Smooth muscle cell of the brain vasculature (primary cell): Measurements from ENCODE around the gene UAP1L1.
A peak's percentile ranks its signal among the peaks of the same experiment; 100 is the strongest.

Source experiments
- DNase-seq: peaks from one replicate; pipeline ENCODE4 v3.0.0-alpha.2; 2012; ENCODE audit warnings: low read depth, low spot score

The UAP1L1 gene

DNA sequence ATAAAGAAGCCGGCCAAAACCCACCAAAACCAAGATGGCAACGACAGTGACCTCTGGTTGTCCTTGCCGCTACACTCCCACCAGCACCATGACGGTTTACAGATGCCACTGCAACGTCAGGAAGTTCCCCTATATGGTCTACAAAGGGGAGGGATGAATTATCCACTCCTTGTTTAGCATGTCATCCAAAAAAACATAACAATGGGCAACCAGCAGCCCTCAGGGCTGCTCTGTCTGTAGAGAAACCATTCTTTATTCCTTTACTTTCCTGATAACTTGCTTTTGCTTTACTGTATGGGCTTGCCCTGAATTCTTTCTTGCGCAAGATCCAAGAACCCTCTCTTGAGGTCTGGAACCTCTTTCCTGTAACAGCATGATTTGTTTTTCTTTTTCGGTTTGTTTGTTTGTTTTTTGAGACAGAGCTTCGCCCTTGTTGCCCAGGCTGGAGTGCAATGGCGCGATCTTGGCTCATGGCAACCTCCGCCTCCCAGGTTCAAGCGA lies 2.0 kb upstream of the UAP1L1 start:
- DNase-seq = no peak

DNA sequence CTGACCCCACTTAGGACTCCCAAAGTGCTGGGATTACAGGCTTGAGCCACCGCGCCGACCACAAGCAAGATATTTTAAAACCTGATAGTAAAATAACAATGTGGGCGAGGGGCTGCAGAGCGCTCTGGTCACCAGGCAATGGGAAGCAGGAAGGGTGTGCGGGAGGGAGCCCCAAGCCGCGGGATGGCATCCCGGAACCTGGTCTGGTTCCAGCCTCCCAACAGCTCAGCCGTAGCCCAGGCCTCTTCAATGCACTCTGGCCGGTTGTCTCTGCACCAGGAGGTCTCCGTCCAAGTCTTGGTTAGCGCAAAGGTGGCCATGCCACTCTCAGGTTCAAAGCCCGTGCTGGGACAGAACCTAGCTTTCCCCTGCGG lies 694 bp upstream of the UAP1L1 start:
- DNase-seq = no peak

DNA sequence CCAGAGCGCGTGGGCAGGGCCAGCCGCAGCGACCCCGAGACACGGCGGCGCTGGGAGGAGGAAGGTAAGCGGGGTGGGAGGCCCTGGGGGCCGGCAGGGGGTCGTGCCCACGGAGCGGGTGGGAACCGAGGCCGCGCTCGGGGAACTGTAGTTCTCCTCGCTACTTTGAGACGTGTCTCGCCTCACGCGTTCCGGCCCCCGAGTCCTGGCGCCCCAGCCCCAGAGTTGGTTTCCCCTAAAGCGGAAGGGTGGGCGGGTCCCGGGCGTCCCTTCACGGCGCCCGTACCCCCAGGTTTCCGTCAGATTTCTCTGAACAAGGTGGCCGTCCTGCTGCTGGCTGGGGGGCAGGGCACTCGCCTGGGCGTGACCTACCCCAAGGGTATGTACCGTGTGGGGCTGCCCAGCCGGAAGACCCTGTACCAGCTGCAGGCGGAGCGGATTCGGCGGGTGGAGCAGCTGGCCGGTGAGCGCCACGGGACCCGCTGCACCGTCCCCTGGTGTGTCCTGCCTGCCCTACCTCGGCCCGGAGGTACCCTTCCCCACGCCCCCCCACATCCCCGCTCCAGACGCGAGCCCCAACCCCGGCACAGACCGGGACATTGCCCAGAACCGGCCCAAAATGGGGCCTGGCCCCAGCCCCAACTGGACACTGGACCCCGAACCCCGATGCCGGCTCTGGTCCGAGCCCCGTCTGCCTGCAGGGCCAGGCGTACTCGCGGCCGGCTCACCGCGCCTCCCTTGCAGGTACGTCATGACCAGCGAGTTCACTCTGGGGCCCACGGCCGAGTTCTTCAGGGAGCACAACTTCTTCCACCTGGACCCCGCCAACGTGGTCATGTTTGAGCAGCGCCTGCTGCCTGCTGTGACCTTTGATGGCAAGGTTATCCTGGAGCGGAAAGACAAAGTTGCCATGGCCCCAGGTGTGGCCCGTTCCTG lies 709 bp downstream of the UAP1L1 start:
- no peak for DNase-seq

DNA sequence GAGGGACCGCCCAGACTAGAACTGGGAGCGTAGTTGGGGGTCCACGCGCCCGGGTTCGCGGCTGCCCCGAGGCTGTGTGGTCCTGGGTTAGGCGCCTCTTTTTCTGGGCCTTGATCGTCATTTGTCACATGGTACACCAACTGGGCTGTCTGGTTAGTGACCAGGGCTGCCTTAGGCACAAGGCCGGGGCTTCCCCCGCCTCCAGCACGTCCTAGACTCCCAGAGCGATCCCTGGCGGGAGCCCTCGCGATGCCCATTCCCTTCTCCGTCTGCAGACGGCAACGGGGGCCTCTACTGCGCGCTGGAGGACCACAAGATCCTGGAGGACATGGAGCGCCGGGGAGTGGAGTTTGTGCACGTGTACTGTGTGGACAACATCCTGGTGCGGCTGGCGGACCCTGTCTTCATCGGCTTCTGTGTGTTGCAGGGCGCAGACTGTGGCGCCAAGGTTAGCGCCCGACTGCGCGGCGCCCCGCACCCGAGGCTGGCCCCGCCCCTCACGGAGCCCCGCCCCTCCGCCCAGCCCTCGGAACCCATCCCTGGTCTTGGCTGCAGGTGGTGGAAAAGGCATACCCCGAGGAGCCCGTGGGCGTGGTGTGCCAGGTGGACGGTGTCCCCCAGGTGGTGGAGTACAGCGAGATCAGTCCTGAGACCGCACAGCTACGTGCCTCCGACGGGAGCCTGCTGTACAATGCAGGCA lies 1.5 kb downstream of the UAP1L1 start:
- DNase-seq = no peak

DNA sequence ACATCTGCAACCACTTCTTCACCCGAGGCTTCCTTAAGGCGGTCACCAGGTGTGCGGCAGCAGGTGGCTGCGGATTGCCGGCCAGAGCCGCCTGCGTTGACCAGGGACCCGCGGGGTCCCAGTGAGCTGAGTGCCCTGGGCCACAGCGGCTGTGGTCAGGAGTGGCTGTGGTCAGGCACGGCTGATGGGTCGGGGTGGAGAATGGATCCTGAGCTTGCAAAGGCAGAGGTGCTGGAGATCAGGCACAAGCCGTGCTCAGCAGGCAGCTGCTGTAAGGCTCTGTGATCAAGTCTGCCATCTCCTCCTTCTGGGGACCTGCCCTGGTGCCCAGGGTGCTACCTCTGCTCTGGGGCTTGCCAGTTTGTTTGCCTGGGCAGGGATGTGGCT lies 2.1 kb downstream of the UAP1L1 start:
- DNase-seq = no peak

DNA sequence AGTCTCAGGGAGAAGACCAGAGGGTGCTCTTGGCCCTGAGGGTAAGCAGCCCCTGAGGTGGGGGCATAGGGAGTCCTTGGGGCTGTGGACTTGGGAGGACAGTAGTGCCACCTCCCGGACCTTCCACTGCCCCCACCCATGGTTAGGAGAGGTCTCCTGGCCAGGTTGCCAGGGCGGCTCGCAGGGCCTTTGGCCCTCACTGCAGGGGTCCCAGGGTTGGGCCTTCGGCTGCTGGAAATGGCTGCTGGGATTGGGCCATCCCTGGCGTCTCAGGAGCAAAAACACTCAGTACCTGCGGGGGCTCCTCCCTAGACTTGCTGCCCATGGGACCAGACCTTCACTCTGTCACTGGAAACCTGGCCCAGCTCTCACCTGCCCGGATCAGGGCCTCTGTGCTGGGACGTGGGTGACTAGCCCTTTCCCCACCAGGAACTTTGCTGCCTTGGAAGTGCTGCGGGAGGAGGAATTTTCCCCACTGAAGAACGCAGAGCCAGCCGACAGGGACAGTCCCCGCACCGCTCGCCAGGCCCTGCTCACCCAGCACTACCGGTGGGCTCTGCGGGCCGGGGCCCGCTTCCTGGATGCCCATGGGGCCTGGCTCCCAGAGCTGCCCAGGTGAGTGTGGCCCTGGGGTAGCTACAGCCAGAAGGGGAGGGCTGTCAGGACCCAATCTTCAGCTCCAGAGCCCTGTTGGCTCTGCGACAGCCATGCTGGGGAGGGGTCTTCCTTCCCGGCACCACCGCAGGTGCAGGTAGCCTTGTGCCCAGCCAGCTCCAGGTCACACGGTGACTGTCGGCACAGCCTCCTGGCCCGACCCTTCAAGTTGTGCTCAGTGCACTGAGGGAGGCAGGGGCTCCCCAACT lies 3.2 kb downstream of the UAP1L1 start:
- DNase-seq = no peak

DNA sequence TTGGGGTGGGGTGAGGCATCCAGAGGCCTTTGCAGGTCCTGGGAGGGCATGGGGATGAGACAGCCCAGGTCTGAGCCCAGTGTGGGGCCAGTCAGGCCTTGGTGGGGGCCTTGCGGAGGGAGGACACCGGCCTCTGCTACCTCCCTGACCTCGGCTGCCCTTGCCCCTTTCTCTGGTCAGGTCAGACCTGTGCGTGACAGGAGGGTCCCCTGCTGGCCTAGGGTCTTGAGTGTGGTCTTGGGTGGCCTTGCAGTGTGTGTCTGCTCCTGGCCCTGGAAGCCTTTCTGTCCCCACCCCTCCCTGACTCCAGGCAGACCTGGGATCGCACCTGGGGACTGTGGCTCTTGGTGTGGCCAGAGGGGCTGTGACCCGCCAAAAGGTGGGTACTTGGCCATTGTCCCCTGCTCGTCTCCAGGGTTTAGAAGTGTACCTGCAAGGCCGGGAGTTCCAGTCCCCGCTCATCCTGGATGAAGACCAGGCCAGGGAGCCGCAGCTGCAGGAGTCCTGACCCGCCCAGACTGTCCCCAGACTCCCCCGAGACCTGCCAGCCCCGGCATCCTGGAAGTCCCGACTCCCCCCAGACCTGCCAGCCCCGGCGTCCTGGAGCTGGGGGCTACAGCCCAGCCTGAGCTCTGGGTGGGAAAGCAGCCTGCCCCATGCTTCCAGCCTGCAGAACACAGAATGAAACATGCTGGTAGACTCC lies 5.1 kb downstream of the UAP1L1 start:
- DNase-seq = no peak

DNA sequence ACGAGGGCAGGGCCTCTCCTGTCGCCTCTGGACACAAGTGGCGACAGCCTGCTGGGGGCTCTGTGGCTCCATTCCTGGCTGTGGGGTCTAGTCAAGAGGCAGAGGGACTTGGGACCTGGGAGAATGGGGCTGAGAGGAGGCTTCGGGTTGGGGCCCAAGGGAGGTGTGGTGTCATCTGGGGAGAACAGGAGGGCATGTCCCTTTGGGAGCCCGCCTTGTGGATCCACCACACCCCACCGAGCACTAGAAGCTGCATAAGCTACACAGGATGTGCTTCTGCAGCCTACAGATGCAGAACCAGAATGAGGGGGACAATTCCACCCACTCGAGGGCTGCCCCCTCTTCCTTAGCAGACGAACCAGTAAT lies 5.6 kb downstream of the UAP1L1 start:
- no peak for DNase-seq

DNA sequence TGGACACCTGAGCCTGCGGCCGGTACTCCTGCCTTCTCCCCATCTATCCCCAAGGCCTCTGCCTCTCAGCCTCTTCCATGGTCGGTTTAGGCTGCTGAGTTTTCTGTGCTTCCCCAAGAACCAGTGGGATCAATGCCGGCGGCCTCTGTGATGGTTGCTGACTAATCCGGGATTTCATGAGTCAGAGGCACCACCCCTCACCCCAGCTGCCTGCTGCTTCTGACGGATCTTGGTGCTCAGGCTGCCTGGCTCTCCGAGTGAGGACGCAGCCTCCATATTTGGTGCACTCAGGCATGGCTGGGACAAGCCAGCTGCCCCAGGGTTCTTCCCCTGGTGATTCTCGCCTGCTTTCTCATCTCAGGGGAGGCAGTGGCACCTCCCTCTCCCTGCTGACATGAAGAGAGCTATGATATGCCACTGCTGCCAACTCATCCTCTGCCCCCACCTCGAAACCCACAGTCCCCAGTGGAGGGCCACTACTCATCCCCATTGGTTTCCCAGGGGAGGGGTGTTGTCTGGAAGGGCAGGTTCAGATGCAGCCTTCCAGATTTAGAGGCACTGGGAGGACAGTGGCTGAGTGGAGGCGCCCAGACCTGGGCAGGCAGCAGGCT lies 6.2 kb downstream of the UAP1L1 start:
- DNase-seq = peak; percentile 89

DNA sequence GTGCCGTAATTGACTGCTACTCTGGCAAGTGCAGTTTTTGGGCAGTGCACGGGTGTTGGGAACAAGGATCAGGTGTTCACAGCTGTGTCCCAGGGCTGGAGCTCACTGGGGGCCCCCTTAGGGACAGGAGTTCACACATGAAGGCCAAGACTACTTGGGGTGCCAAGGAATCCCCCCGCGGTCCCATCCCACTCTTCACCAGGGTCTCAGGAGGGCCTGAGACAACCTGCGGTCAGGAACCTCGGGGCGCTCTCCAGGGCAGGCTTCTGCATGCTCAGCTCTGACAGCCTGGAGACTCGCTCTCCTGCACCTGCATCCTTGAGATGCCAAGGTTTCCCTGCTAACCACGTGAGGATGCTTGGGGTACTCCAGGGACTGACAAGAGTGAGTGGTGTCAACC lies 7.2 kb downstream of the UAP1L1 start:
- DNase-seq = no peak

DNA sequence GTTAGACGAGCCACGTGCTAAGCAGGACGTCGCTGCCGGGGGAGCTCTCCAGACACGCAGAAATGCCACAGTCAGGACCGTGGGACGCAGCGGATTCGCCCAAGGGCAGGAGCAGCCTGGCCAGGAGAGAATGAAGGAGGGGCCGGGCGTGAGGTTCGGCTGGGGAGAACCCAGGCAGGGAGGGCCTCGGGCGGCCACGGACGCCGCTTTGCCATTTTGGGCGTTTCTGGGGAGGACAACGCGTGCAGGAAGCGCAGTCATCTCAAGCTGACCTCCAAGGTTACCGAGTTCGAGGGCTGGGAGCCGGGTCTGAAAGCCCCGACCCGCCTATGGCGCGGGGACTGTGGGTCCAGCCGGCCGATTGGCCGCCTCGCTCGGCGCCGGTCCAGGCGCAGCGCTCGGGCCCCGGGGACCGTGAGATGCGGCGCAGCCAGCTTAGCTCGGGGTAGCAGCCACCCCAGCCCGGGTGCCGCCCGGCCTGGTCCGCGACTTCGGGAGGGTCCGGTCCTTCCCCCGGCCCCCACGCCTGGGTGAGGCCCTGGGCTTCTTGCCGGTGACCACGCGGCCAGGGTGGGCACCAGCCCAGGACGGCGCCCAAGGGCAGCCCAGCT lies 8.7 kb downstream of the UAP1L1 start:
- no peak for DNase-seq

DNA sequence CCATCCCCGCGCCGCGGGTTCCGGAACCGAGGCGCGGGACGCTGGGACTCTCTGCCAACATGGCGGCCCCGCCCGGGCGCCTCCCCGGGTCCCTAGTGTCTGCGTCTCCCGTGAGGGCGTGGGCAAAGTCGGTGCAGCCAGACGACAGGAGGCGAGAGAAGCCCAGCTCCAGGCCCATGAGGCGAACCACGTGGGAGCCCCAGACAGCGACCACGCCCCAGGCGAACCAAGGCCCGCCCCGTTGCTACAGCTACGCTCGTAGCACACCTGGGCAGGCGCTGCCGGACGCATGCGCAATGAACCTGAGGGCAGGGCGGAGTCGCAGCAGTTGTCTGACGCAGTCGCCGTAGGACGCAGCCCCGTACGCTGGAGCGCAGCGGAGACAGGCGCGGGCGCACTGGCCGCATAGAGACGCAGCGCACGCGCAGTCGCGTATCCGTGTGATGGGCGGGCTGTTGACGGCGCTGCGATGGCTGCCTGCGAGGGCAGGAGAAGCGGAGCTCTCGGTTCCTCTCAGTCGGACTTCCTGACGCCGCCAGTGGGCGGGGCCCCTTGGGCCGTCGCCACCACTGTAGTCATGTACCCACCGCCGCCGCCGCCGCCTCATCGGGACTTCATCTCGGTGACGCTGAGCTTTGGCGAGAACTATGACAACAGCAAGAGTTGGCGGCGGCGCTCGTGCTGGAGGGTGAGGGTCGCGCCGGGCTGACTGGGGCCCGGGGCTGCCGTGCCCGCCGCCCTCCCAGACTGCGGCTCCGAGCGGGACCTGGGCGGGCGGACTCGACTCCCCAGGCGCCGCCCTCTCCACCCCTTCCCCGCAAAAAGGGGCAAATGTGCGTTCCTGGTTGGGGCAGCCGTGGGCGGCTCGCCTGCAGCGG lies 9.5 kb downstream of the UAP1L1 start, which contains the start of gene MAN1B1:
Gene MAN1B1, plus strand, starts transcription at position 455 of the 878 bp plus-strand sequence. Its CDS starts 15 bp downstream, at position 470.
- peak; percentile 94 for DNase-seq

DNA sequence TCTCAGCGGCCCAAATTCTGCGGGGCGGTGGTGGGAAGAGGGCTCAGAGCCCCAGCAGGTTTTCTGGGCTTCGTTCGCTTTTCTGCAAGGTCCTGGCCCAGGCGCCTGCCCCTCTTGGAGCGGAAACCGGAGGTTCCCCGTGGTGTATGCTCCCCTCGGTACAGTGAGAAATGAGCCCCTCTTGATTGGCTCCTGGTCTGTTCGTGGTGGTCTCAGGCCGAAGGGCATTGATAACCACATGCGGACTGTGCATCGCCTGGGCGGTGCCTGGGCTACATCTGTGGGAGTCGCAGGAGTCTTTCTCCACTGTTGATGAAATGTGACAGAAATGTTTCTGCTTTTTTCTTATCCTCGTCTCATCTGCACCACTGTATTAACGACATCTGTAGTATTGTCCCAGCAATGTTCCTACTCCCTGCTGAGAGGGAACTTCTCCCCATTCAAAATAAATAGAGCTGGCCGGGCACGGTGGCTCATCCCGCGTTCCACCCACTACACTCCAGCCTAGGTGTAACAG lies 10.2 kb downstream of the UAP1L1 start:
- no peak for DNase-seq

DNA sequence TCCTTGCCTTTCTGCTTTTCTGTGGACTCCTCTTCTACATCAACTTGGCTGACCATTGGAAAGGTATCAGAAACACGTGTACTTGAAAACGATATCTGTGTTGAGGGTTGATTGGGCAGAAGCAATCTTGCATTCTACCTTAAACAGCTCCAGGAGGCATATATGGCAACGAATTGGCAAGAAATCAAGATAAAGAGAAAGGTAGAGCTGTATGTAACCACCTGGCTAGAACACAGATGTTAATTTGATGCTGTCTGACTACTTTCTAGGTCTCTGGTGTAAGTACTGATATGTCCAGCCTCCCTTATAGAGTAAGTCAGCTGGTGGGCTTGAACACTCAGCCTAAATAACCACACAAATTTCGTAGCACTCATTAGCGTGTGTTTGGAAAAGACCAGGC lies 10.8 kb downstream of the UAP1L1 start:
- DNase-seq = no peak

DNA sequence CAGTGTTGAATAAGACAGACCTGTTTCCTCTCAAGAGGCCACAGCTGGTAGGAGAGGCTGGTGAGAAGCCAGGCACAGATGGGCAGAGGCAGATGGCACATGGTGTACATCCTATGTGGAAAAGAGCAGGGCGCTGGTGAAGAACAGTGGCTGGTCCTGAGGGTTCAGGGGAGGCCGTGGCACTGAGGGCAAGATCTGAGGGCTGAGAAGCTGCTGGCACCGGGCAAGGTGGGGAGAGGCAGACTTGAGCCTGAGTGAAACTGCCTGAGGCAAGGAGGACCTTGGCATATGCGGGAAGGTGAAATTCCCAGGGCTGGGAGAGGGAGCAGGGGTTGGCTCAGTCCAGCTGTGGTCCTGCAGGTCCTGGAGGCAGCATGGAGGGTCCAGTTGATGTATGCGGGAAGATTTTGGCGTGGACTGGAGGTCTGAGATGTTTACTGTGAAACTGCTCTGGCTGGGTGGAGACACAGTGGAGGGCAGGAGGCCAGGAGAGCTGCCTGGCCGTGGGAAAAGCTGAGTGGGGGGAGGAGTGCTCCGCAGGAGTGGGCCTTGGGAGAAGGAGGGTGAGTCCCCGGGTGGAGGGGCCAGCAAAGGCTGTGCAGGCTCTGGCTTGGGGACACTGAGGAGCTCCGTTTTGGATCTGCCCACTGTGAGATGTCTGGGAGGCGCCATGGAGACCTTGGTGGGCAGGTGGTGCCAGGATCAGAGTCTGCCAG lies 12.1 kb downstream of the UAP1L1 start:
- DNase-seq = no peak

DNA sequence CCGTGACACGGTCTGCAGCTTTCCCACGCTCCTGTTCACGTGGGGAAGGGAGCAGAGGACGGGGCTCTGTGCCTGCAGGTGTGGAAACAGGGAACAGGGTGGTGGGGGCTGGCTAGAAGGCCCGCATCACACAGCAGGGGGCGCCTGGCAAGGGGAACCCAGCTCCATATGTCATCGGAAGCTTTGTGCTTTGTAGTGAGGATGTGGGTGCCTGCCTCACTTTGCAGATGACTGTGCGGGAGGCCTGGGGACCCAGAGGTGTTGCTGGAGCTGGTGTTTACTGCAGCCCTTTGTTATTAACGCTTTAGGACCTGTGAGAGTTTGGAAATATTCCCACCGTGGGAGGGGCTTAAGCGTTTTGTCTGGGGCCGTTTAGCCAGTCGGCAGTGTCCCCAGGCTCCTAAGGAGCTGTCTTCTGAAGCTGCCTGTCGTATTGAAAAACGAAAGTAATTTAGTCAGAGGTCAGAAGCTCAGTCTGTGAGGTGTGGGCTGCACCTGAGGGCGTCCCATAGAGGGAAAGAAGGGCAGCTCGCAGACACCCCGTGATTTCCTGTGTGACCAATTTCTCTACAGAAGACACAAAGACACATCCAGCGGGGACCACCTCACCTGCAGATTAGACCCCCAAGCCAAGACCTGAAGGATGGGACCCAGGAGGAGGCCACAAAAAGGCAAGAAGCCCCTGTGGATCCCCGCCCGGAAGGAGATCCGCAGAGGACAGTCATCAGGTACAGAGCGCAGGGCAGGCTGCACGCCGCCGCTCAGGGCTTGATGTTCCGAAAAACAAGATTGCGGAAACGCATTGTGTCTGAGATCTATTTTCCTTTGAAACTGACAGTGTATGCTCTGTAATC lies 18.6 kb downstream of the UAP1L1 start:
- no peak for DNase-seq

DNA sequence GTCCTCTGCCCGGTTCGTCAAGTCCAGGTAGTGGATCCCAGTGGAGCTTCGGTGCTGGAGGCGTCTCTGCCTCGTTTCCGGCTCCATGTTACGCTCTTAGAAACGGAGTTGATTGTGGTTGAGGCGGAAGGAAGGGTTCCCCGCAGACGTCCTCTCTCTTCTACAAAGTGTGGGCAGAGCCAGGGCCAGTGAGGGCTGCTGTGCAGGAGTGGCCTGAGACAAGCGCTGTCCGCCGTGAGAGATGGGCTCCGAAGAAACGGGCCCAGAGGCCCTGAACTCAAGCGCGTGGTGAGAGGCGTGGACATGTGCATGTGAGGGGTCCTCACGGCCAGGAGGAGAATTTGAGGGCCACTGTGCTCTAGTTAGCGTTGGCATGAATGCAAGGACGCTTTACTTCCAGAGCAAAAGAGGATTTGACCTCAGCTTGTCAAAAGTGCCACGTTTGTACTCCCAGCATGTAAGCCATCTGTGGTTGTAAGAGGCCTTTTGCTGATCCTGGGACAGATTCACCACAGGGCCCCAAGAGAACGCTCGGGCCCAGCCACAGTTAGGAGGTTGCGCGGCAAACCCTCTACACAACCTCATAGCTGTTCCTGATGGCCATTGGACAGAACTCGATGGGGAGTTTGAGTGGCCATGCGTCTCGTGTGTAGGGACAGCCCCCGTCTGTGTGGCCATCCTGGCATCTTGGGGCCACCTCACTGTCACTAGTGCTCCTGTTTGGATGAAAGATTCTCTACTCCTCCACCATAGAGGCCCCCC lies 19.6 kb downstream of the UAP1L1 start:
- no peak for DNase-seq
